MM.1S (cell line): Measurements from ENCODE around the gene GRM3.

Experiments
- CTCF ChIP-seq: fragments of 300-600 bp; sonication (generic); IDR thresholded peaks from 2 replicates; pipeline ENCODE4 v1.5.1; 2016; ENCODE audit warnings: antibody characterized with exemption, low read length, mixed read lengths
- EZH2 ChIP-seq: fragments of 300-600 bp; sonication (generic); optimal IDR thresholded peaks from 2 replicates; pipeline ENCODE3; 2017; ENCODE audit warnings: low read depth, mild to moderate bottlenecking, antibody characterized with exemption, low read length, mixed read lengths
- EZH2phosphoT487 ChIP-seq: fragments of 300-600 bp; sonication (generic); IDR thresholded peaks from 2 replicates; pipeline ENCODE4 v1.6.1; 2018; ENCODE audit warnings: antibody characterized with exemption, low read length

GRCh38 chr7:86793136-86793535, 149.4 kb downstream of the GRM3 start:
- no peak for TF ChIP-seq CTCF
- TF ChIP-seq EZH2, result no peak
- TF ChIP-seq EZH2phosphoT487, result no peak
